Neural crest cell (in vitro differentiated cells): ENCODE results near the gene RD3L. TPM values are rescaled to one million over a fixed set of nuclear protein-coding genes. Genes with fewer than 3 reads are reported as not detected.

ENCODE experiments used
- DNase-seq: peaks from one replicate; pipeline ENCODE4 v3.0.0; 2021; ENCODE audit warnings: low read depth, mixed read lengths, low spot score
- H3K27ac Mint-ChIP-seq: one replicate; pipeline ENCODE4 v1.8.0; 2021; ENCODE audit warnings: mild to moderate bottlenecking, mixed read lengths; ENCODE audit not compliant: unreplicated experiment
- H3K27me3 Mint-ChIP-seq: 2 replicates; pipeline ENCODE4 v1.8.0; 2021; ENCODE audit warnings: low read depth, mild to moderate bottlenecking, mixed read lengths
- H3K36me3 Mint-ChIP-seq: 2 replicates; pipeline ENCODE4 v1.8.0; 2021; ENCODE audit warnings: low read depth, mild to moderate bottlenecking, mixed read lengths
- H3K4me1 Mint-ChIP-seq: 2 replicates; pipeline ENCODE4 v1.8.0; 2021; ENCODE audit warnings: mixed read lengths
- H3K4me3 Mint-ChIP-seq: one replicate; pipeline ENCODE4 v1.8.0; 2021; ENCODE audit warnings: mild to moderate bottlenecking, mixed read lengths
- H3K9me3 Mint-ChIP-seq: 2 replicates; pipeline ENCODE4 v1.8.0; 2021; ENCODE audit warnings: mixed read lengths
- CTCF ChIP-seq: fragments of 200-600 bp; sonication (generic); conservative IDR thresholded peaks from 2 replicates; pipeline ENCODE4 v1.5.0; 2021; ENCODE audit warnings: antibody characterized with exemption, mild to moderate bottlenecking
- total RNA-seq: library from RNA; stranded (reverse); gene quantifications from 2 replicates; pipeline ENCODE4 v1.2.1, GENCODE V29; 2021

RD3L gene
- total RNA-seq, 1 donor from 2014 or later = not detected

- Mint-ChIP-seq H3K4me1 (no peaks in the 10 kb centered on the region), H3K27me3 (peaks cover 6% of the 10 kb centered on the region), H3K27ac (no peak overlapping the region), H3K36me3 (no peaks in the 10 kb centered on the region), H3K9me3 (peaks cover 2% of the 10 kb centered on the region), H3K4me3 (no peak overlapping the region)
- TF ChIP-seq CTCF = no peak
- no peak for DNase-seq
These were observed 32.2 kb upstream of the RD3L start for GRCh38 chr14:103974575-103974974.

- no peak overlapping the region for H3K27ac Mint-ChIP-seq
- no peak overlapping the region for H3K4me3 Mint-ChIP-seq
- H3K4me1 Mint-ChIP-seq = no peaks in the 10 kb centered on the region
- H3K9me3 Mint-ChIP-seq = peaks cover 2% of the 10 kb centered on the region
- TF ChIP-seq CTCF = no peak
- no peaks in the 10 kb centered on the region for H3K36me3 Mint-ChIP-seq
- DNase-seq = no peak
- H3K27me3 Mint-ChIP-seq = peaks cover 6% of the 10 kb centered on the region
These were observed 31.0 kb upstream of the RD3L start for GRCh38 chr14:103973354-103973753.

- no peak for TF ChIP-seq CTCF
- H3K4me1 Mint-ChIP-seq = no peaks in the 10 kb centered on the region
- peaks cover 4% of the 10 kb centered on the region for H3K27me3 Mint-ChIP-seq
- H3K36me3 Mint-ChIP-seq = no peaks in the 10 kb centered on the region
- DNase-seq = no peak
- no peaks in the 10 kb centered on the region for H3K9me3 Mint-ChIP-seq
- no peak overlapping the region for H3K27ac Mint-ChIP-seq
- H3K4me3 Mint-ChIP-seq = no peak overlapping the region
These were observed 27.6 kb upstream of the RD3L start for GRCh38 chr14:103969961-103970360.

GRCh38 chr14:103966631-103967030, 24.3 kb upstream of the RD3L start:
- Mint-ChIP-seq H3K4me1 (no peaks in the 10 kb centered on the region), H3K36me3 (no peaks in the 10 kb centered on the region), H3K9me3 (no peaks in the 10 kb centered on the region), H3K27me3 (peaks cover 2% of the 10 kb centered on the region), H3K27ac (no peak overlapping the region), H3K4me3 (no peak overlapping the region)
- no peak for TF ChIP-seq CTCF
- DNase-seq = no peak

- TF ChIP-seq CTCF = no peak
- H3K27me3 Mint-ChIP-seq = peaks cover 2% of the 10 kb centered on the region
- H3K36me3 Mint-ChIP-seq = no peaks in the 10 kb centered on the region
- H3K4me3 Mint-ChIP-seq = no peak overlapping the region
- H3K4me1 Mint-ChIP-seq = no peaks in the 10 kb centered on the region
- no peak overlapping the region for H3K27ac Mint-ChIP-seq
- DNase-seq = no peak
- H3K9me3 Mint-ChIP-seq = no peaks in the 10 kb centered on the region
These were observed 19.7 kb upstream of the RD3L start for GRCh38 chr14:103961928-103962578.
